PC-3 (cell line): ENCODE results near the gene GALNT18. TPM values are rescaled to one million over a fixed set of nuclear protein-coding genes. Genes with fewer than 3 reads are reported as not detected.

Experiments
- ATAC-seq: fragments of 200-7000 bp; cut with Tn5 transposase; 2 replicates; pipeline ENCODE4 v1.9.1; 2020; ENCODE audit warnings: mild to moderate bottlenecking, moderate library complexity
- BruUV-seq: library from RNA; stranded (reverse); fragments of 400-500 nt; replicated peaks from 2 replicates; lab custom pipeline; 2021; lab: Mats Ljungman, UMichigan
- CTCF ChIA-PET: fragments of 300-600 bp; sonication (Branson Sonifier 250); formaldehyde crosslinking; loops from one replicate; lab custom pipeline; 2022; ENCODE audit warnings: antibody characterized with exemption; lab: Charles Lee
- POLR2A ChIA-PET: fragments of 300-600 bp; sonication (Branson Sonifier 250); formaldehyde crosslinking; loops from one replicate; lab custom pipeline; 2022; ENCODE audit warnings: antibody characterized with exemption; ENCODE audit not compliant: unreplicated experiment; lab: Charles Lee
- DNase-seq: peaks from one replicate; pipeline ENCODE4 v3.0.0-alpha.2; 2015
- H2AFZ ChIP-seq: fragments of 300-600 bp; sonication (generic); 2 replicates; pipeline ENCODE4 v1.6.0; 2016; ENCODE audit warnings: antibody characterized with exemption, low read length
- H3F3A ChIP-seq: fragments of 300-600 bp; sonication (generic); one replicate; pipeline ENCODE4 v1.6.0; 2017; ENCODE audit warnings: antibody characterized with exemption, low read length, control low read depth, mild to moderate bottlenecking; ENCODE audit not compliant: unreplicated experiment
- H3K27ac ChIP-seq: fragments of 300-600 bp; sonication (generic); 2 replicates; pipeline ENCODE4 v1.5.1; 2016; ENCODE audit warnings: mild to moderate bottlenecking, low read length
- H3K27me3 ChIP-seq: fragments of 300-600 bp; sonication (generic); 2 replicates; pipeline ENCODE4 v1.6.1; 2016; ENCODE audit warnings: low read length, mixed read lengths
- H3K36me3 ChIP-seq: fragments of 300-600 bp; sonication (generic); 2 replicates; pipeline ENCODE4 v1.6.1; 2016; ENCODE audit warnings: low read depth, mixed run types, low read length, mixed read lengths
- H3K4me1 ChIP-seq: fragments of 300-600 bp; sonication (generic); 2 replicates; pipeline ENCODE4 v1.5.1; 2016; ENCODE audit warnings: low read length; ENCODE audit not compliant: insufficient read depth
- H3K4me2 ChIP-seq: fragments of 300-600 bp; sonication (generic); 2 replicates; pipeline ENCODE4 v1.6.0; 2016; ENCODE audit warnings: low read length
- H3K4me3 ChIP-seq: fragments of 300-600 bp; sonication (generic); 2 replicates; pipeline ENCODE4 v1.5.1; 2016; ENCODE audit warnings: mild to moderate bottlenecking, low read length, mixed read lengths
- H3K79me2 ChIP-seq: fragments of 300-600 bp; sonication (generic); 2 replicates; pipeline ENCODE4 v1.6.1; 2017; ENCODE audit warnings: low read length, mixed read lengths
- H3K9ac ChIP-seq: fragments of 300-600 bp; sonication (generic); 2 replicates; pipeline ENCODE4 v1.6.0; 2016; ENCODE audit warnings: mild to moderate bottlenecking, low read length
- H3K9me2 ChIP-seq: fragments of 300-600 bp; sonication (generic); replicated peaks from 2 replicates; pipeline ENCODE4 v1.6.1; 2016; ENCODE audit warnings: mixed run types, low read length, mixed read lengths
- H3K9me3 ChIP-seq: fragments of 300-600 bp; sonication (generic); 2 replicates; pipeline ENCODE4 v1.6.1; 2016; ENCODE audit warnings: low read length, mixed read lengths
- H4K20me1 ChIP-seq: fragments of 300-600 bp; sonication (generic); 2 replicates; pipeline ENCODE4 v1.6.1; 2016; ENCODE audit warnings: low read length, mixed read lengths
- EZH2 ChIP-seq: fragments of 300-600 bp; sonication (generic); IDR thresholded peaks from one replicate; pipeline ENCODE4 v1.6.1; 2017; ENCODE audit warnings: antibody characterized with exemption, mild to moderate bottlenecking, low read length; ENCODE audit not compliant: unreplicated experiment
- EZH2phosphoT487 ChIP-seq: fragments of 300-600 bp; sonication (generic); IDR thresholded peaks from 2 replicates; pipeline ENCODE4 v1.6.1; 2018; ENCODE audit warnings: mild to moderate bottlenecking, antibody characterized with exemption, low read length, borderline replicate concordance
- intact Hi-C: fragments of 100-400 bp; cut with micrococcal nuclease; formaldehyde crosslinking; loops from 2 replicates; pipeline ENCODE4 v1.9.0; 2023
- total RNA-seq: library from RNA; depleted of rRNA; stranded (reverse); fragments of >200 nt; gene quantifications from 2 replicates; pipeline ENCODE4 v1.2.3, GENCODE V29; 2014
- TF ChIP-seq, protein P1 (sequence below): fragments of 300-600 bp; sonication (generic); conservative IDR thresholded peaks from 2 replicates; pipeline ENCODE4 v1.5.1; 2017; ENCODE audit warnings: antibody characterized with exemption, low read depth, mild to moderate bottlenecking, low read length

Gene GALNT18
- total RNA-seq, 1 experiment from 2014 or later = 34.5 TPM

GRCh38 chr11:11308249-11308648, 313.6 kb downstream of the GALNT18 start:
- ChIA-PET CTCF (no interaction called here), POLR2A (no interaction called here)
- H4K20me1 ChIP-seq = no peaks in the 10 kb centered on the region
- H3K36me3 ChIP-seq = no peaks in the 10 kb centered on the region
- no peak overlapping the region for H3K4me2 ChIP-seq
- no peak for DNase-seq
- BruUV-seq = no TSS peak
- H3K9ac ChIP-seq = no peak overlapping the region
- no peak overlapping the region for H2AFZ ChIP-seq
- no peak for TF ChIP-seq EZH2phosphoT487
- TF ChIP-seq EZH2 = no peak
- TF ChIP-seq, protein P1, sequence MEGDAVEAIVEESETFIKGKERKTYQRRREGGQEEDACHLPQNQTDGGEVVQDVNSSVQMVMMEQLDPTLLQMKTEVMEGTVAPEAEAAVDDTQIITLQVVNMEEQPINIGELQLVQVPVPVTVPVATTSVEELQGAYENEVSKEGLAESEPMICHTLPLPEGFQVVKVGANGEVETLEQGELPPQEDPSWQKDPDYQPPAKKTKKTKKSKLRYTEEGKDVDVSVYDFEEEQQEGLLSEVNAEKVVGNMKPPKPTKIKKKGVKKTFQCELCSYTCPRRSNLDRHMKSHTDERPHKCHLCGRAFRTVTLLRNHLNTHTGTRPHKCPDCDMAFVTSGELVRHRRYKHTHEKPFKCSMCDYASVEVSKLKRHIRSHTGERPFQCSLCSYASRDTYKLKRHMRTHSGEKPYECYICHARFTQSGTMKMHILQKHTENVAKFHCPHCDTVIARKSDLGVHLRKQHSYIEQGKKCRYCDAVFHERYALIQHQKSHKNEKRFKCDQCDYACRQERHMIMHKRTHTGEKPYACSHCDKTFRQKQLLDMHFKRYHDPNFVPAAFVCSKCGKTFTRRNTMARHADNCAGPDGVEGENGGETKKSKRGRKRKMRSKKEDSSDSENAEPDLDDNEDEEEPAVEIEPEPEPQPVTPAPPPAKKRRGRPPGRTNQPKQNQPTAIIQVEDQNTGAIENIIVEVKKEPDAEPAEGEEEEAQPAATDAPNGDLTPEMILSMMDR = no peak
- no peaks in the 10 kb centered on the region for H3K9me3 ChIP-seq
- H3K4me3 ChIP-seq = no peak overlapping the region
- peaks cover 5% of the 10 kb centered on the region for H3K4me1 ChIP-seq
- intact Hi-C loops = no loop called here
- no peak for ATAC-seq
- no peaks in the 10 kb centered on the region for H3K27me3 ChIP-seq
- H3K9me2 ChIP-seq = no peaks in the 10 kb centered on the region
- no peaks in the 10 kb centered on the region for H3F3A ChIP-seq
- H3K79me2 ChIP-seq = no peaks in the 10 kb centered on the region
- H3K27ac ChIP-seq = no peak overlapping the region

DNA sequence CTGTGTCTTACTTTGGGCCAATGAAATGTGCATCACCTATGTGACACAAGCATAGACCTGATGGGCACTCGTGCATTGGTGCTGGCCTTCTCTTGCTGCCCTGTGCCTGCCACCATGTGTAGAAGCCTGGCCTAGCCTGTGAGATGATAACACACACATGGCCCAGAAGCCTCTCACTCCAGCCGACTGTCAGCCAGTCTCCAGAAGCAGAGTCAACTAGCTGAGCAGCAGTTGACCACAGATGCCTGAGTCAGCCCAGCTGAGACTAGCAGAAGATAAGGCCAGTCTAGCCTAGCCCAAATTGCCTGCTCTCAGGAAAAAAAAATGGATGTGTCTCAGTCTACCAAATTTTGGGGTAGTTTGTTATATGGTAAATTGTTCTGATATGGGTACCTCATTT, 314.9 kb downstream of the GALNT18 start:
- TF ChIP-seq EZH2 (no peak), EZH2phosphoT487 (no peak)
- intact Hi-C loops = no loop called here
- Histone ChIP-seq H3K9ac (no peak overlapping the region), H3K79me2 (no peaks in the 10 kb centered on the region), H3K36me3 (no peaks in the 10 kb centered on the region), H3K9me2 (no peaks in the 10 kb centered on the region), H2AFZ (no peak overlapping the region), H3K4me3 (no peak overlapping the region), H3K27ac (no peak overlapping the region), H4K20me1 (no peaks in the 10 kb centered on the region), H3K9me3 (no peaks in the 10 kb centered on the region), H3K27me3 (no peaks in the 10 kb centered on the region), H3F3A (no peaks in the 10 kb centered on the region), H3K4me1 (no peaks in the 10 kb centered on the region), H3K4me2 (no peak overlapping the region)
- POLR2A ChIA-PET = no interaction called here
- no peak for DNase-seq
- no TSS peak for BruUV-seq
- CTCF ChIA-PET = no interaction called here
- ATAC-seq = no peak

DNA sequence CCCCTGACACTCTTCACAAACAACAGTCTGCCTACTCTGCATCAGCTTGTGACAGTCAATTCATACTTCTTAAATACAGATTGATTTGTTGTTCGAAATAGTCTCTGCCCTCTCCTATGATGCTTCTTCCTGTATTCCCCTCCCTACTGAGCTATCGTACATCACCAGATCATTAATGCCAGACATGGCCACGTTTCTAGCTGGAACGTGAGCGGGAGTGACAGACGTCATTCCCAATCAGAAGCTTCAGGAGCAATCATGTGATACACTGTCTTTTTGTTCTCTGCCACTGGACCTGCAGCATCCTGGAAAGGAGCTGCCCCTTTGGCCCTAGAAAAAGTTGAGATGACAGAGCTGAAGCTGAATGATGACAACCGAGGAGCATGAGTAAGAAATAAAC, 317.3 kb downstream of the GALNT18 start:
- no peaks in the 10 kb centered on the region for H3K79me2 ChIP-seq
- no peak overlapping the region for H3K4me3 ChIP-seq
- DNase-seq = no peak
- no peak for ATAC-seq
- H3K9me2 ChIP-seq = no peaks in the 10 kb centered on the region
- H3F3A ChIP-seq = no peaks in the 10 kb centered on the region
- no peaks in the 10 kb centered on the region for H3K9me3 ChIP-seq
- H3K9ac ChIP-seq = no peak overlapping the region
- H3K36me3 ChIP-seq = no peaks in the 10 kb centered on the region
- ChIA-PET CTCF (no interaction called here), POLR2A (no interaction called here)
- BruUV-seq = no TSS peak
- intact Hi-C loops = no loop called here
- no peaks in the 10 kb centered on the region for H4K20me1 ChIP-seq
- TF ChIP-seq, protein P1 = no peak
- TF ChIP-seq EZH2phosphoT487 (no peak), EZH2 (no peak)
- no peak overlapping the region for H3K4me2 ChIP-seq
- no peak overlapping the region for H3K27ac ChIP-seq
- no peaks in the 10 kb centered on the region for H3K4me1 ChIP-seq
- no peak overlapping the region for H2AFZ ChIP-seq
- H3K27me3 ChIP-seq = no peaks in the 10 kb centered on the region
